ENCODE measurements around the gene HMX1. TPM values are rescaled to one million over a fixed set of nuclear protein-coding genes. Genes with fewer than 3 reads are reported as not detected.

The HMX1 gene
- total and polyA plus RNA-seq, 12 donors = 0.15 TPM; not detected in 11

GRCh38 chr4:8913858-8914460, 42.3 kb upstream of the HMX1 start:
- TF ChIP-seq, protein P1, sequence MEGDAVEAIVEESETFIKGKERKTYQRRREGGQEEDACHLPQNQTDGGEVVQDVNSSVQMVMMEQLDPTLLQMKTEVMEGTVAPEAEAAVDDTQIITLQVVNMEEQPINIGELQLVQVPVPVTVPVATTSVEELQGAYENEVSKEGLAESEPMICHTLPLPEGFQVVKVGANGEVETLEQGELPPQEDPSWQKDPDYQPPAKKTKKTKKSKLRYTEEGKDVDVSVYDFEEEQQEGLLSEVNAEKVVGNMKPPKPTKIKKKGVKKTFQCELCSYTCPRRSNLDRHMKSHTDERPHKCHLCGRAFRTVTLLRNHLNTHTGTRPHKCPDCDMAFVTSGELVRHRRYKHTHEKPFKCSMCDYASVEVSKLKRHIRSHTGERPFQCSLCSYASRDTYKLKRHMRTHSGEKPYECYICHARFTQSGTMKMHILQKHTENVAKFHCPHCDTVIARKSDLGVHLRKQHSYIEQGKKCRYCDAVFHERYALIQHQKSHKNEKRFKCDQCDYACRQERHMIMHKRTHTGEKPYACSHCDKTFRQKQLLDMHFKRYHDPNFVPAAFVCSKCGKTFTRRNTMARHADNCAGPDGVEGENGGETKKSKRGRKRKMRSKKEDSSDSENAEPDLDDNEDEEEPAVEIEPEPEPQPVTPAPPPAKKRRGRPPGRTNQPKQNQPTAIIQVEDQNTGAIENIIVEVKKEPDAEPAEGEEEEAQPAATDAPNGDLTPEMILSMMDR (IDR thresholded peaks at IDR 0.05) = no peak
- no peak overlapping the region for H3K27ac ChIP-seq
- no peak for DNase-seq
- WGBS, 2 donors = 77 to 83% methylated on average over 15 of the region's 15 CpGs
- intact Hi-C loops (cut with DNase I) = loop anchor here in 8 of 10 donors (10.0 kb wide), 2 partner anchors 299 to 309 kb away; no protein-coding TSS in a partner anchor
- H3K4me1 ChIP-seq = no peaks in the 10 kb centered on the region
- peaks cover 0 to 66% (median 16%) of the 10 kb centered on the region in 7 donors for H3K27me3 ChIP-seq
- no peak overlapping the region for H3K4me3 ChIP-seq
- H3K36me3 ChIP-seq = no peaks in the 10 kb centered on the region
- no peaks in the 10 kb centered on the region for H3K9me3 ChIP-seq
- no peak for ATAC-seq

- Histone ChIP-seq H3K4me3 (no peak overlapping the region), H3K36me3 (no peaks in the 10 kb centered on the region), H3K4me1 (no peaks in the 10 kb centered on the region), H3K9me3 (no peaks in the 10 kb centered on the region), H3K27ac (no peak overlapping the region), H3K27me3 (peaks cover 0 to 64% (median 21%) of the 10 kb centered on the region in 7 donors)
- intact Hi-C loops (cut with DNase I) = loop anchor here in 8 of 10 donors (10.0 kb wide), 2 partner anchors 298 to 308 kb away; no protein-coding TSS in a partner anchor
- ATAC-seq = no peak
- TF ChIP-seq, protein P1 (IDR thresholded peaks at IDR 0.05) = no peak
- DNase-seq = no peak
- WGBS, 2 donors = 64 to 68% methylated on average over 24 of the region's 24 CpGs
These were observed 41.6 kb upstream of the HMX1 start for GRCh38 chr4:8913121-8913857.

DNA sequence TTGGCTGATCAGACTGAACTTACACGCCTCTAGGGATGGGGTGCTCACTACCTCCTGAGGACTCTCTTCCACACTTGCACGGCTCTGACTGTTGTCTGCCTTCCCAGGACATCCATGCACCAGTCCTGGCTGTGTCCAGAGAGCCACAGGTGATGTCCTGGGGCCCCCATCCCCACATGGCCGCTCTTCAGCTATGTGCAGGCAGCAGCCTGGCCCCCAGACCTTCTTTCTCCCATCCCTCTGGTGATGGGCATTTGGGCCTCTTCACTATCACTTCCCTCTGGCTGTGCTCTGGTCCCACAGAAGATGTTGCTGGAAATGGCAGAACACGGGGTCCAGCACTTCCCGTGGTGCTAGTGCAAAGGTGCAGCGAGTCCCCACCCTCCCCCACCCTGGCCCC, 40.9 kb upstream of the HMX1 start:
- TF ChIP-seq, protein P1 (IDR thresholded peaks at IDR 0.05) = no peak
- Histone ChIP-seq H3K36me3 (no peaks in the 10 kb centered on the region), H3K9me3 (no peaks in the 10 kb centered on the region), H3K27me3 (peaks cover 3 to 64% (median 29%) of the 10 kb centered on the region in 7 donors), H3K27ac (no peak overlapping the region), H3K4me3 (no peak overlapping the region), H3K4me1 (no peaks in the 10 kb centered on the region)
- DNase-seq (no peak), ATAC-seq (no peak)
- WGBS, 2 donors = 82 to 92% methylated on average over 6 of the region's 6 CpGs
- intact Hi-C loops (cut with DNase I) = loop anchor here in 8 of 10 donors (10.0 kb wide), 2 partner anchors 298 to 308 kb away; no protein-coding TSS in a partner anchor

GRCh38 chr4:8912089-8912455, 40.4 kb upstream of the HMX1 start:
- no peak for ATAC-seq

More at GRCh38 chr4:8912089-8912455, 40.4 kb upstream of the HMX1 start:
- DNase-seq = no peak
- H3K36me3 ChIP-seq = no peaks in the 10 kb centered on the region
- no peaks in the 10 kb centered on the region for H3K9me3 ChIP-seq
- TF ChIP-seq, protein P1 (IDR thresholded peaks at IDR 0.05) = no peak
- 74 to 78% methylated on average over 5 of the region's 5 CpGs for WGBS, 2 donors
- intact Hi-C loops (cut with DNase I) = loop anchor here in 8 of 10 donors (10.0 kb wide), 2 partner anchors 297 to 307 kb away; no protein-coding TSS in a partner anchor
- H3K27ac ChIP-seq = no peak overlapping the region
- no peaks in the 10 kb centered on the region for H3K4me1 ChIP-seq
- H3K4me3 ChIP-seq = no peak overlapping the region
- H3K27me3 ChIP-seq = peaks cover 4 to 66% (median 33%) of the 10 kb centered on the region in 7 donors

Measured in heart right ventricle (tissue), 16 donors.